Esophagus squamous epithelium (tissue), 5 donors: ENCODE measurements around the gene NUDT19. TPM values are rescaled to one million over a fixed set of nuclear protein-coding genes. Genes with fewer than 3 reads are reported as not detected.

ENCODE experiments used
- DNase-seq: peaks from one replicate; lab custom pipeline; 2025; lab: John Stamatoyannopoulos, UW
- H3K27ac ChIP-seq, 4 donors: fragments of 200-600 bp; sonication (generic); one replicate each; pipeline ENCODE4 v1.5.1; 2016 to 2019; ENCODE audit warnings: mild to moderate bottlenecking in 1 of 4
- H3K27me3 ChIP-seq, 4 donors: fragments of 200-600 bp; sonication (generic); 1 replicate in 3 of 4; 2 replicates in 1 of 4; pipeline versions ENCODE4 v1.5.1 to v1.6.0; 2017 to 2021; ENCODE audit warnings: antibody characterized with exemption in 1 of 4
- H3K36me3 ChIP-seq, 3 donors: fragments of 200-600 bp; sonication (generic); one replicate each; pipeline ENCODE4 v1.5.1; 2016 to 2019
- H3K4me1 ChIP-seq, 3 donors: fragments of 200-600 bp; sonication (generic); one replicate each; pipeline ENCODE4 v1.5.1; 2017 to 2019
- H3K4me3 ChIP-seq, 4 donors: fragments of 200-600 bp; sonication (generic); 1 replicate in 3 of 4; 2 replicates in 1 of 4; pipeline ENCODE4 v1.5.1; 2016 to 2019; ENCODE audit warnings: mild to moderate bottlenecking in 2 of 4, moderate library complexity in 1 of 4
- H3K9me3 ChIP-seq, 3 donors: fragments of 200-600 bp; sonication (generic); one replicate each; pipeline ENCODE4 v1.5.1; 2016 to 2019
- POLR2A ChIP-seq, 4 donors: fragments of 450-650 bp; IDR thresholded peaks; one replicate each; pipeline ENCODE4 v1.6.1; 2017; ENCODE audit warnings: antibody characterized with exemption in 4 of 4, mild to moderate bottlenecking in 4 of 4, moderate library complexity in 3 of 4
- WGBS, 2 donors: methylation state at CpG; one replicate each; pipeline ENCODE4 v1.1.5; 2018; 5-methylcytosine and 5-hydroxymethylcytosine counted together
- intact Hi-C: fragments of 100-400 bp; cut with DNase I; formaldehyde crosslinking; loops from one replicate; pipeline ENCODE4 v1.15.0; 2022
- small RNA-seq, 4 donors: library from RNA; depleted of rRNA; stranded (forward); fragments of <200 nt; gene quantifications; one replicate each; pipeline ENCODE3, GENCODE V24; 2016
- total RNA-seq, 4 donors: library from RNA; depleted of rRNA; stranded (reverse); fragments of >200 nt; gene quantifications; one replicate each; pipeline ENCODE4 v1.1.0, GENCODE V29; 2016
- TF ChIP-seq, protein P1 (sequence below), 6 experiments: fragments of 450-650 bp in 4 of 6; fragments of 200-600 bp in 2 of 6; sonication (generic) in 2 of 6; IDR thresholded peaks; one replicate each; pipeline ENCODE4 v1.5.1; 2016 to 2019; ENCODE audit warnings: antibody characterized with exemption in 6 of 6, mild to moderate bottlenecking in 4 of 6, moderate library complexity in 4 of 6
- donor health status: DM: yes; HTN: yes; CAD: no.

NUDT19 gene
- total RNA-seq, 4 donors from 2014 or later: 13.3 to 20.8 (median 14.1) TPM

DNA sequence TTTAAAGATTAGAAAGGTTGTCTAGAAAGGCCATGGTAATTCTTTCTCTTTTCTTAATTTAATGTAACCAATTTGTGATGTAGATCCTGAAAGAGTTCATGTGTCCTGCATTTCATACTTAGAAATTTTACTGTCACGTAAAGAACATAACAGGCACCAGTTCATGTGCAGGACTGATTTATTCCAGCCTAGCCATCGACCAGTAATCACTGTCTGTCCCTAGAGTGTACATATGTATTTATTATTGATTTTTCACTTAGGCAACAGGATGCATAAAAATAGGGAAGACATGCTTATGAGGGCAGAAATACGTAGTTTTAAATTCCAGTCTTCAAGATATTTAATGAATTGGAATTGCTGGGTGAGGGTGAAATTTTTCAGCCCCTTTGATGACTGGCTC, 65.6 kb downstream of the NUDT19 start:
- H3K4me1 ChIP-seq: no peaks in the 10 kb centered on the region
- no peaks in the 10 kb centered on the region for H3K36me3 ChIP-seq
- TF ChIP-seq, protein P1, sequence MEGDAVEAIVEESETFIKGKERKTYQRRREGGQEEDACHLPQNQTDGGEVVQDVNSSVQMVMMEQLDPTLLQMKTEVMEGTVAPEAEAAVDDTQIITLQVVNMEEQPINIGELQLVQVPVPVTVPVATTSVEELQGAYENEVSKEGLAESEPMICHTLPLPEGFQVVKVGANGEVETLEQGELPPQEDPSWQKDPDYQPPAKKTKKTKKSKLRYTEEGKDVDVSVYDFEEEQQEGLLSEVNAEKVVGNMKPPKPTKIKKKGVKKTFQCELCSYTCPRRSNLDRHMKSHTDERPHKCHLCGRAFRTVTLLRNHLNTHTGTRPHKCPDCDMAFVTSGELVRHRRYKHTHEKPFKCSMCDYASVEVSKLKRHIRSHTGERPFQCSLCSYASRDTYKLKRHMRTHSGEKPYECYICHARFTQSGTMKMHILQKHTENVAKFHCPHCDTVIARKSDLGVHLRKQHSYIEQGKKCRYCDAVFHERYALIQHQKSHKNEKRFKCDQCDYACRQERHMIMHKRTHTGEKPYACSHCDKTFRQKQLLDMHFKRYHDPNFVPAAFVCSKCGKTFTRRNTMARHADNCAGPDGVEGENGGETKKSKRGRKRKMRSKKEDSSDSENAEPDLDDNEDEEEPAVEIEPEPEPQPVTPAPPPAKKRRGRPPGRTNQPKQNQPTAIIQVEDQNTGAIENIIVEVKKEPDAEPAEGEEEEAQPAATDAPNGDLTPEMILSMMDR (IDR thresholded peaks at IDR 0.05): no peak
- no peak for TF ChIP-seq POLR2A (IDR thresholded peaks at IDR 0.05)
- 76 to 77% methylated on average over 3 of the region's 3 CpGs for WGBS, 2 donors
- intact Hi-C loops: no loop called here
- no peak for DNase-seq
- no peak overlapping the region for H3K4me3 ChIP-seq
- H3K27me3 ChIP-seq: peaks cover 0 to 4% (median 0%) of the 10 kb centered on the region in 4 donors
- H3K27ac ChIP-seq: no peak overlapping the region
- H3K9me3 ChIP-seq: no peaks in the 10 kb centered on the region

Small RNA genes within 50 kb of the gene (small RNA-seq; reads per million reads assigned to genes)
- 0 reads per million in 4 donors for gene RN7SL789P

Other genes with a start within 250 kb of the NUDT19 start
- gene PDCD5, start 110.6 kb upstream of the NUDT19 start, total RNA-seq: 100 to 1,000 TPM in 3 of 4 donors, 10 to 100 TPM in 1; 97.3 to 127 (median 110) TPM
- gene ANKRD27, start 16.6 kb upstream of the NUDT19 start, total RNA-seq: 10 to 100 TPM; 19.5 to 29.2 (median 21.5) TPM
- 1 to 10 TPM in 1 of 4 donors, under 1 TPM in 3; 0.09 to 2.0 (median 0.23) TPM for gene RGS9BP, start 16.0 kb upstream of the NUDT19 start, total RNA-seq
- gene TDRD12, start 27.9 kb downstream of the NUDT19 start, total RNA-seq: 1 to 10 TPM in 1 of 4 donors, under 1 TPM in 2, not detected in 1; 0.18 to 1.7 (median 0.42) TPM
- gene SLC7A9, start 177.9 kb downstream of the NUDT19 start, total RNA-seq: under 1 TPM in 1 of 4 donors, not detected in 3; 0.19 TPM